Peyer's patch (tissue), 4 donors: Measurements from ENCODE around the gene CROCC.

Experiments used
- POLR2A ChIP-seq, 2 donors: fragments of 450-650 bp; IDR thresholded peaks; one replicate each; pipeline ENCODE4 v1.5.1; 2017; ENCODE audit warnings: antibody characterized with exemption in 2 of 2, mild to moderate bottlenecking in 2 of 2, moderate library complexity in 2 of 2
- TF ChIP-seq, protein P1 (sequence below), 6 experiments: fragments of 450-650 bp in 4 of 6; fragments of 200-600 bp in 2 of 6; sonication (generic) in 1 of 6; IDR thresholded peaks; one replicate each; pipeline ENCODE4 v1.5.1; 2017 to 2019; ENCODE audit warnings: antibody characterized with exemption in 6 of 6, mild to moderate bottlenecking in 3 of 6, moderate library complexity in 1 of 6

DNA sequence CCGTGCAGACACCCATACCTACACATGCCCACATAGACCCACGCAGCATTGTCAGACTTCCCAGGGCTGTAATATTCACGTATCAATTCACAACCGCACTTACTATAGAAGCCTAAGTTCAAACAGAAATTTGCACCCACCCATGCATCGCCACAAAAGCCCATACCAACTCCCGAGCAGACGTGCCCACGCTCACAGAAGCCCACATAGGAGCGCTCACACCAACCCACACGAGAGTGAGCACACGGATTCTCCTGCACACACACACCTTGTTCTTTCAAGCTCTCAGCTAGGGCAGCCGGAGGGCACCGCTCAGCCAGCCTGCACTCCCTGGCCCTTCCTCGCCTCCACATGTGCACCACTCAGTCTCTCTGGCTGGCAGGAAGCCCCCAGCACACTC lies 54.1 kb downstream of the CROCC start:
- TF ChIP-seq, protein P1, sequence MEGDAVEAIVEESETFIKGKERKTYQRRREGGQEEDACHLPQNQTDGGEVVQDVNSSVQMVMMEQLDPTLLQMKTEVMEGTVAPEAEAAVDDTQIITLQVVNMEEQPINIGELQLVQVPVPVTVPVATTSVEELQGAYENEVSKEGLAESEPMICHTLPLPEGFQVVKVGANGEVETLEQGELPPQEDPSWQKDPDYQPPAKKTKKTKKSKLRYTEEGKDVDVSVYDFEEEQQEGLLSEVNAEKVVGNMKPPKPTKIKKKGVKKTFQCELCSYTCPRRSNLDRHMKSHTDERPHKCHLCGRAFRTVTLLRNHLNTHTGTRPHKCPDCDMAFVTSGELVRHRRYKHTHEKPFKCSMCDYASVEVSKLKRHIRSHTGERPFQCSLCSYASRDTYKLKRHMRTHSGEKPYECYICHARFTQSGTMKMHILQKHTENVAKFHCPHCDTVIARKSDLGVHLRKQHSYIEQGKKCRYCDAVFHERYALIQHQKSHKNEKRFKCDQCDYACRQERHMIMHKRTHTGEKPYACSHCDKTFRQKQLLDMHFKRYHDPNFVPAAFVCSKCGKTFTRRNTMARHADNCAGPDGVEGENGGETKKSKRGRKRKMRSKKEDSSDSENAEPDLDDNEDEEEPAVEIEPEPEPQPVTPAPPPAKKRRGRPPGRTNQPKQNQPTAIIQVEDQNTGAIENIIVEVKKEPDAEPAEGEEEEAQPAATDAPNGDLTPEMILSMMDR (IDR thresholded peaks at IDR 0.05) = no peak
- no peak for TF ChIP-seq POLR2A (IDR thresholded peaks at IDR 0.05)
